Mucosa of descending colon (tissue), 3 donors: ENCODE results near the gene MROH2A. TPM values are rescaled to one million over a fixed set of nuclear protein-coding genes. Genes with fewer than 3 reads are reported as not detected.

Experiments used
- ATAC-seq: fragments of 200-7000 bp; cut with Tn5 transposase; one replicate; pipeline ENCODE4 v1.9.1; 2020; ENCODE audit warnings: mild to moderate bottlenecking, moderate library complexity
- DNase-seq, 3 donors: peaks; one replicate each; pipeline ENCODE4 v3.0.0-alpha.2; 2020
- H3K36me3 ChIP-seq: fragments of 200-600 bp; one replicate; pipeline ENCODE4 v1.8.0; 2021; ENCODE audit warnings: low read depth, mild to moderate bottlenecking
- H3K4me1 ChIP-seq: fragments of 200-600 bp; one replicate; pipeline ENCODE4 v1.8.0; 2021; ENCODE audit warnings: low read depth, mild to moderate bottlenecking
- H3K4me3 ChIP-seq: fragments of 200-600 bp; one replicate; pipeline ENCODE4 v1.8.0; 2021; ENCODE audit warnings: mild to moderate bottlenecking
- H3K9me3 ChIP-seq: fragments of 200-600 bp; one replicate; pipeline ENCODE4 v1.8.0; 2021; ENCODE audit warnings: mild to moderate bottlenecking
- intact Hi-C, 2 donors: fragments of 100-400 bp; cut with DNase I in 1 of 2; cut with micrococcal nuclease in 1 of 2; formaldehyde crosslinking; loops; one replicate each; pipeline versions ENCODE4 v1.11.0 to v1.11.1; 2022; cut with DNase I, micrococcal nuclease
- total RNA-seq, 3 donors: library from RNA; stranded (reverse); fragmentation: NEBNext Ultra II Directional in 2 of 3; extraction: Animal tissue kit (Norgen Biotek cat#: 25700) in 2 of 3; gene quantifications; one replicate each; pipeline versions ENCODE4 v1.2.1 to v1.2.4, GENCODE V29; 2021 to 2023
- TF ChIP-seq, protein P1 (sequence below): fragments of 200-600 bp; IDR thresholded peaks from one replicate; pipeline ENCODE4 v1.8.0; 2022; ENCODE audit warnings: antibody characterized with exemption, mild to moderate bottlenecking
- donor health status: DM: no; HTN: no; CAD: no; lungs with moderate emphysema.
- donor health status: DM: no; HTN: no; CAD: no.
- donor health status: DM: no; HTN: yes; CAD: no.

MROH2A gene
- total RNA-seq, 3 donors from 2014 or later = 0.20 TPM; not detected in 2

DNA sequence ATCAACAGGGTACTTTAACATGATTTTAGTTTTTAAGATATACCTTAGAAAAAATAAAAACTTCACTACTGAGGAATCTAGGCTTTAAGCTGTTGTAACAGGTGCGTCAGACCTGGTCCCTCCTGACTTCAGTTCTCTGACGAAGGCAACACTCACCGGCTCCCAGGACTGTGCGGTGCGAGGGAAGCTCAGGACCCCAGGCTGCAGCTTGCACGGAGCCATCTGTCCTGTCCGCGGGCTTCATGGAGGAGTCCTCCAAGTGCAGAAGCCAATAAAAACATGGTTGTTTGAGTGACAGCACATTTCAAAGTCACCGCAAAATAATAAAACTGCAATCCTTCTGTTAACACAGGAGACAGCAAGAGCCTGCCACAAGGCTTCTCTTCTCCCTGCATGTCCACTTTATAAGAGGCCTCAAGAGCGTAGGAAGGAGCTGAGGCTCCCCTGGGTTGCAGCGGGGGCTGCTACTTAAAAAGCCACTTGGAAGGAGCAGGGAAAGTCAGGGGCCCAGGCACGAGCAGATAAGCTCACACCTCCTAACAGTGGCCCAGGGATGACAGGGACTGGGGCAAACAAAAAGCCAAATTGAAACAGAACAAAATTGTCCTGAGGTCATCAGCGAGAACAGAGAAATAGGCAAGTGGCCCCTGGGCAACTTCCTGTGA is 71.6 kb downstream of the MROH2A start:
- intact Hi-C loops = no loop called here
- no peak for DNase-seq
- no peaks in the 10 kb centered on the region for H3K36me3 ChIP-seq

DNA sequence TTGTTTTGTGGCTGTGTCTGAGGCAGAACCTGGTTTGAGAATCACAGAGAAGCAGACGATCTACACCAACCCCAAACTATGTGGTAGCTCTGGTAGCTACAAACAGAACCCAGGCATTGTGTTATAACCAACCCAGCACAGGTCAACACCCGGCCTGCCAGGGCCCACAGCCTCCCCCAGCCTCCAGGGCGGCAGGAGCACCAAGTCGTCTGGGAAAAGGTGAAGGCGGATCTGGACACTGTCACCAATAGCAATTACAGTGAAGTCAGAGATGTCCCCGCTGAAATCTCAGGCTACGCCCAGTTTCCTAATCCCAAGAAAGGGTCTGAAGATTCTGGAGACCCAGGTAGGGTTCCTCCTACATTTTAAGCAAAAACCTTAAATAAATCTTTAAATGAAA is 72.6 kb downstream of the MROH2A start:
- TF ChIP-seq, protein P1, sequence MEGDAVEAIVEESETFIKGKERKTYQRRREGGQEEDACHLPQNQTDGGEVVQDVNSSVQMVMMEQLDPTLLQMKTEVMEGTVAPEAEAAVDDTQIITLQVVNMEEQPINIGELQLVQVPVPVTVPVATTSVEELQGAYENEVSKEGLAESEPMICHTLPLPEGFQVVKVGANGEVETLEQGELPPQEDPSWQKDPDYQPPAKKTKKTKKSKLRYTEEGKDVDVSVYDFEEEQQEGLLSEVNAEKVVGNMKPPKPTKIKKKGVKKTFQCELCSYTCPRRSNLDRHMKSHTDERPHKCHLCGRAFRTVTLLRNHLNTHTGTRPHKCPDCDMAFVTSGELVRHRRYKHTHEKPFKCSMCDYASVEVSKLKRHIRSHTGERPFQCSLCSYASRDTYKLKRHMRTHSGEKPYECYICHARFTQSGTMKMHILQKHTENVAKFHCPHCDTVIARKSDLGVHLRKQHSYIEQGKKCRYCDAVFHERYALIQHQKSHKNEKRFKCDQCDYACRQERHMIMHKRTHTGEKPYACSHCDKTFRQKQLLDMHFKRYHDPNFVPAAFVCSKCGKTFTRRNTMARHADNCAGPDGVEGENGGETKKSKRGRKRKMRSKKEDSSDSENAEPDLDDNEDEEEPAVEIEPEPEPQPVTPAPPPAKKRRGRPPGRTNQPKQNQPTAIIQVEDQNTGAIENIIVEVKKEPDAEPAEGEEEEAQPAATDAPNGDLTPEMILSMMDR = no peak
- DNase-seq = no peak
- no peaks in the 10 kb centered on the region for H3K9me3 ChIP-seq

More for the DNA sequence above, 71.6 kb downstream of the MROH2A start:
- no peak for ATAC-seq
- H3K4me1 ChIP-seq = peaks cover 4% of the 10 kb centered on the region
- TF ChIP-seq, protein P1 = no peak
- no peaks in the 10 kb centered on the region for H3K9me3 ChIP-seq
- no peak overlapping the region for H3K4me3 ChIP-seq

DNA sequence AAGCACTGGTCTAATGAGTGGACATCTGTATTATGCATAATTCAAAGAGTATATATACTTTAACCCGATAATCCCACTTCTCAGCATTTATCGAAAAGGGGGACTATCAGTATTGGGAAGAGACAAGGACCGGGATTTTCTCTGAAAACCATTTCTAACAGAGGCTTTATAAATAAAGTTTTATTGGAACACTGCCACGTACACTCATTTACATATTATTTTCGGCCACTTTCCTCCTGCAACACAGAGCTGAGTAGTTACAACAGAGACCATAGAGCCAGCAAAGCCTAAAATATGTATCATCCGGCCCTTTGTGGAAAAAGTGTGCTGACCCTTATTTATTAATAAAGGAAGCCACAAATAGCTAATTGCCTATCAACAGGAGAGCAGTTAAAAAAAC is 73.0 kb downstream of the MROH2A start:
- TF ChIP-seq, protein P1 = no peak
- H3K4me3 ChIP-seq = no peak overlapping the region
- intact Hi-C loops = no loop called here
- no peak for ATAC-seq
- no peaks in the 10 kb centered on the region for H3K9me3 ChIP-seq
- no peak for DNase-seq
- H3K4me1 ChIP-seq = peaks cover 4% of the 10 kb centered on the region
- H3K36me3 ChIP-seq = no peaks in the 10 kb centered on the region

More for the DNA sequence above, 72.6 kb downstream of the MROH2A start:
- no peak overlapping the region for H3K4me3 ChIP-seq
- no peaks in the 10 kb centered on the region for H3K36me3 ChIP-seq
- ATAC-seq = no peak
- peaks cover 4% of the 10 kb centered on the region for H3K4me1 ChIP-seq
- intact Hi-C loops = no loop called here

DNA sequence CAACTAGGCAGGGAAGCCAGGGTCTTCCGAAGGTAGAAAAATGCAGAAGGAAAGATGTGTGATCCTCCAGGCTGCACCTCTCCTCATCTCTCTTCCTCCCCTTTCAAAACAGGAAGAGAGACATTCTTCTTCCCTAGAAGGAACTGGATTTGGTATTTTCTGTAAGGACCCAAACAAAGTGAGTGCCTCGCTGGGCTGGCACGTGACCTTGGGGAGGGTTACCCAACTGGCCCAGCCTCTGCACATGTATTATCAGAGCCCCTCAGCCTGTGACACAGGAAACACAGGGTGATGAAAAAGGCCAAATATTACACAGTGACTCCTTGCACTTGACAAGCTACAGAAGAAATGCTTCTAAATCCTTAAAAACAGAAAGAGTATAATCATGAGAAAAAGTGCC is 73.9 kb downstream of the MROH2A start:
- DNase-seq (no peak), ATAC-seq (no peak)
- Histone ChIP-seq H3K4me3 (no peak overlapping the region), H3K9me3 (no peaks in the 10 kb centered on the region), H3K36me3 (no peaks in the 10 kb centered on the region), H3K4me1 (peaks cover 4% of the 10 kb centered on the region)
- intact Hi-C loops = no loop called here
- TF ChIP-seq, protein P1 = no peak

DNA sequence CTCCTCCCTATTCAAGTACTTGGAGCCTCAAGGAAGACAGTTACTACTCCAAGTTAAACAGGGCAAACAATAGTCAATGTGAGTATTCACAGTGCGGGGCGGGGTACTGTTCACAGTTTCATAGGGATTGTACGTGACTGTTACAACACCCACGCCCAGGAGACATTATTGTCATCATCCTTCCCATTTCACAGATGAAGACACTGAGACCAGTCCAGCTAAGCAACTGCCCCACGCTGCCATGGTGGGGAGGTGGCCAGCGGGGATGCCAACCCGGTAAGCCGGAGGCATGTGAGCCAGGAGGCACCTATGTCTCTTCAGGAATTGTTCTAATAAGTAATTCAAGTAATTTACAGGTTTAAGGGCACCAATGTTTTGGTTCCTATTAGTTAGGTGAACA is 75.2 kb downstream of the MROH2A start:
- Histone ChIP-seq H3K4me1 (peaks cover 4% of the 10 kb centered on the region), H3K4me3 (no peak overlapping the region), H3K36me3 (no peaks in the 10 kb centered on the region), H3K9me3 (no peaks in the 10 kb centered on the region)
- DNase-seq (no peak), ATAC-seq (no peak)
- intact Hi-C loops = no loop called here
- TF ChIP-seq, protein P1 = no peak

DNA sequence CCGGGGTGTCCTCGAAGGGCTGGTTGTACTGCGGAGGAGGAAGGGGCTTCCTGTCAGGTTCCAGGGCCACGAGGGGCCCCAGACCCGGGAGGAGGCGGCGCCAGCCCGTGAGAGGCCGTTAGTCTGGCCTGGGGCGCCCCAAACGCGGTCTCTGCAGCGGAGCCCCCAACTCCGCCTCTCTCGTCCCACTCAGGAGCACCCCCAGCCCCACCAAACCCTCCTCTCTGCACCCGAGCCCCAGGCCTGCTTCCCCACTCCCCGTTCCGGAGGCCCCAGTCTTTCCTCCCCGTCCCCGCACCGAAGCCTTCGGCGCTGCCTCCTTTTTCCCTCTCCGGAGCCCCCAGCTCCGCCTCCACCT is 75.7 kb downstream of the MROH2A start:
- peak; percentile 1 for ATAC-seq
- no peaks in the 10 kb centered on the region for H3K9me3 ChIP-seq
- TF ChIP-seq, protein P1 = no peak
- DNase-seq = no peak
- peak overlapping the region; percentile 45 for H3K4me3 ChIP-seq
- no peaks in the 10 kb centered on the region for H3K36me3 ChIP-seq
- H3K4me1 ChIP-seq = peaks cover 4% of the 10 kb centered on the region
- intact Hi-C loops = no loop called here
